ENCODE results near the gene CIAO3.
"Not testable (repeated sequence)": the region's sequence is repeated elsewhere in the genome, so short reads cannot be mapped to it uniquely, and the experiment has no call there.

Gene CIAO3

GRCh38 chr16:776298-776697, 35.5 kb upstream of the CIAO3 start:
- DNase-seq (ENCODE audit: low read depth in 3 of 3, low spot score in 1 of 3): not testable (repeated sequence)

GRCh38 chr16:775236-775796, 34.5 kb upstream of the CIAO3 start:
- no peak for DNase-seq (ENCODE audit: low read depth in 3 of 3, low spot score in 1 of 3)

- no peak for DNase-seq (ENCODE audit: low read depth in 3 of 3, low spot score in 1 of 3)
Observed at GRCh38 chr16:774086-775001, 33.5 kb upstream of the CIAO3 start.

GRCh38 chr16:772959-773358, 32.2 kb upstream of the CIAO3 start:
- no peak for DNase-seq (ENCODE audit: low read depth in 3 of 3, low spot score in 1 of 3)

GRCh38 chr16:770411-770810, 29.6 kb upstream of the CIAO3 start:
- DNase-seq (ENCODE audit: low read depth in 3 of 3, low spot score in 1 of 3): no peak

- DNase-seq (ENCODE audit: low read depth in 3 of 3, low spot score in 1 of 3): no peak
Observed at GRCh38 chr16:769934-770333, 29.1 kb upstream of the CIAO3 start.

- DNase-seq (ENCODE audit: low read depth in 3 of 3, low spot score in 1 of 3): no peak
Observed at GRCh38 chr16:769184-769784, 28.5 kb upstream of the CIAO3 start.

- DNase-seq (ENCODE audit: low read depth in 3 of 3, low spot score in 1 of 3): no peak
Observed at GRCh38 chr16:768428-768827, 27.6 kb upstream of the CIAO3 start.

- no peak for DNase-seq (ENCODE audit: low read depth in 3 of 3, low spot score in 1 of 3)
Observed at GRCh38 chr16:767743-768235, 27.0 kb upstream of the CIAO3 start.

GRCh38 chr16:766820-767640, 26.2 kb upstream of the CIAO3 start:
- DNase-seq (ENCODE audit: low read depth in 3 of 3, low spot score in 1 of 3): no peak

- DNase-seq (ENCODE audit: low read depth in 3 of 3, low spot score in 1 of 3): no peak
Observed at GRCh38 chr16:766008-766819, 25.4 kb upstream of the CIAO3 start.

GRCh38 chr16:765488-765865, 24.7 kb upstream of the CIAO3 start:
- no peak for DNase-seq (ENCODE audit: low read depth in 3 of 3, low spot score in 1 of 3)

GRCh38 chr16:764848-765487, 24.2 kb upstream of the CIAO3 start:
- no peak for DNase-seq (ENCODE audit: low read depth in 3 of 3, low spot score in 1 of 3)

GRCh38 chr16:764184-764750, 23.5 kb upstream of the CIAO3 start:
- DNase-seq (ENCODE audit: low read depth in 3 of 3, low spot score in 1 of 3): no peak

GRCh38 chr16:763369-764183, 22.8 kb upstream of the CIAO3 start:
- DNase-seq (ENCODE audit: low read depth in 3 of 3, low spot score in 1 of 3): no peak

GRCh38 chr16:762595-763268, 21.9 kb upstream of the CIAO3 start:
- no peak for DNase-seq (ENCODE audit: low read depth in 3 of 3, low spot score in 1 of 3)

GRCh38 chr16:761625-762513, 21.1 kb upstream of the CIAO3 start:
- DNase-seq (ENCODE audit: low read depth in 3 of 3, low spot score in 1 of 3): no peak

Data from stimulated activated CD4-positive, alpha-beta T cell treated with anti-CD3 and anti-CD28 coated beads, TNF-alpha, amount 100 ng/mL, for 1 hour (primary cell).